HG03060 (cell line): ENCODE results near the gene LRRC28.

Experiments used
- ATAC-seq: cut with Tn5 transposase; IDR thresholded peaks from one replicate; pipeline ENCODE4 v1.9.1; 2021; ENCODE audit warnings: low read depth, moderate number of reproducible peaks; ENCODE audit not compliant: unreplicated experiment

Gene LRRC28

DNA sequence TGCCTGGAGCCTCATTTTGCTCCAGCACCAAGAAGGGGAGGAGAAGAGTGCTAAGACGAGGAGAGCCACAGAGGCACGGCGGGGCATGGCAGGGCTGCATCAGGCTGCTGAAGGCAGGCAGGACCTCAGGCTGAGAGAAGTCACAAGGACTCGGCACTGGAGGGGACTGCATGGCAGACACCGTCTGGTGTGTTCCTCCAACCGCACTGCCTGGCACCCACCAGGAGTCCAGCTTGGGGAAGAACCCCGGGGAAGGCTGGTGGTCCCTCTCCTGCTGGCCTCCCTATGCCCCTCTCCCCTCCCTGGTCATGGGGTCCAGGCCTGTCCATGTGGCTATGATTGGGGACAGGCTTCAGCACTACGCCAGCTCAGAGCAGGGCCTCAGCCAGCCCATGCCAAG, 161.3 kb downstream of the LRRC28 start:
- ATAC-seq = no peak

DNA sequence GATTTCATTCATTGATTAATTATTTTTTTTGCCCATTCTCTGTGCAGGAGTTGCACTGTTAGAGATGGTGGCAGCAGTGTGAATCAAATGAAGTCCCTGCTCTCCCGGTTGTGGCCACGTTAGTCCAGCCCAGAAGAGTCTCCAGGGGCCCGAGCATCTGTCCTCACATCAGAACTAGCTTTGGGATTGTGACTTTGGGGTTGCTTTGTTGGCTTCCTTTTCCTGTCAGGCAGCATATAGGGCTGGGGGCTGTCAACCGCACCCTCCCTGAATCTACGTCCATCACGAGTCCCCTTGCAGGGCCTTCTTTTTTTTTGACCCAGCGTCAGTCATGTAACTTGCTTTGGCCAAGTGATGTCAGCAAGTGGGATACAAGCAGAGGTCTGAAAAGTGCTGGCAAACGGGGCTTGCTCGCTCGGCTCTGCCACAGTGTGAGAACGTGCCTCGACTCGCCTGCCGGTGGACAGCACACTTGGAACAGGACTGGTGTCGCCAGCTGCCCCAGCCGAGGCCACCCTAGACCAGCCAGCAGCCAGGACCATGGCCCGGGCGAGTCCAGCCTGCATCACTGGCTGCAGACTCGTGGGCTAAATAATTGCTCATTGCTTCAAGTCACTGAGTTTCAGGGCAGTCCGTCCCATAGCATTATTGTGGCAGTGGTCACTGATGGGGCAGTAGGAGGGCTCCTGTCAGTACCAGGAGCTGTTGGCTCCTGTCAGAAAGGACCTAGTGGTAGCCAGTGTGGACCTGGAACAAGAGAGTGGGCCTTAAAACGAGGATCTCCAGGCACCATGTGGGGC, 162.9 kb downstream of the LRRC28 start:
- ATAC-seq = no peak

DNA sequence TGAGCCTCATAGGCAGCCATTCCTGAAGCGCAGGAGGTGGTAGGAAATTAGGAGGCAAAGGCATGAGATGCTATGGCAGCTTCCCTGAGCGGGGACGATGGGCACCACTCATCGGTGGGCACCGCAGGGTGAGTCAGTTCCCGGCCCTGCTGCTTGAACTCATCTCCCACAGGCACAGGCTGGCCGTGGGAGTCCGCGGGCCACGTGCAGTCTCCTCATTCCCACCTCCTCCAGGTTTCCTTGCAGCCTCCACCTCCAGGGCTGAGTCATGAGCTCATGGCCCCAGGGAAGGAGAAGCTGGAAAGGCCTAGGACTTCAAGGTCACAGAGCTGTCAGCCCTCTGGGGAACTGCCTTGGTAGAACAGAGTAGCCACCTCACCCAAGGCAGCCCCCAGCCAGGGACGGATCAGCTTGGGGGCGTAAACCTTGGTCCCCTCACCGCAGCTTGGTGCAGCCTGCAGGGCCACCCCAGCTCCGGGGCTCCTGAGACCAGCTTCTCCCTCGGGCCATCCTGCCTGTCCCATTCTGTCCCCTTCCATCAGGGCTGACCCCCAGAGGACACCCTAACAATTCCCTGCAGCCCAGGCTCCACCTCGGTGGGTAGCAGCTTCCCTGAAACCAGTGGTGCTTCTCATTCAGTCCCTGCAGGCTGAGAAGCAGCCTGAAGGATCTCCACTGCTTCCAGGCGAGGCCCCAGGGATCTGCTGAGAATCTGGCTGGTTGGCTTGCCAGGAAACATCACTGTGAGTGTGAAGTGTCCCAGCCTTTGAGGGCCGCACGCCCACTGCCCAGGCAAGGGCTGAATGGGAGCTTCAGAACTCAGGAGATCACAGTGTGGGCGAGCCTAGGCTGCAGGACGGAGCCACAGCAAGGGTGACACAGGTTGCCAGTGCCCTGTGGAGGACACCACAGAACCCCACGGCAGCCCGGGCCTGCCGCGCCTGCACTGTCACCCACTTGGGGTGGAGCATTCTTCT, 163.8 kb downstream of the LRRC28 start:
- no peak for ATAC-seq

DNA sequence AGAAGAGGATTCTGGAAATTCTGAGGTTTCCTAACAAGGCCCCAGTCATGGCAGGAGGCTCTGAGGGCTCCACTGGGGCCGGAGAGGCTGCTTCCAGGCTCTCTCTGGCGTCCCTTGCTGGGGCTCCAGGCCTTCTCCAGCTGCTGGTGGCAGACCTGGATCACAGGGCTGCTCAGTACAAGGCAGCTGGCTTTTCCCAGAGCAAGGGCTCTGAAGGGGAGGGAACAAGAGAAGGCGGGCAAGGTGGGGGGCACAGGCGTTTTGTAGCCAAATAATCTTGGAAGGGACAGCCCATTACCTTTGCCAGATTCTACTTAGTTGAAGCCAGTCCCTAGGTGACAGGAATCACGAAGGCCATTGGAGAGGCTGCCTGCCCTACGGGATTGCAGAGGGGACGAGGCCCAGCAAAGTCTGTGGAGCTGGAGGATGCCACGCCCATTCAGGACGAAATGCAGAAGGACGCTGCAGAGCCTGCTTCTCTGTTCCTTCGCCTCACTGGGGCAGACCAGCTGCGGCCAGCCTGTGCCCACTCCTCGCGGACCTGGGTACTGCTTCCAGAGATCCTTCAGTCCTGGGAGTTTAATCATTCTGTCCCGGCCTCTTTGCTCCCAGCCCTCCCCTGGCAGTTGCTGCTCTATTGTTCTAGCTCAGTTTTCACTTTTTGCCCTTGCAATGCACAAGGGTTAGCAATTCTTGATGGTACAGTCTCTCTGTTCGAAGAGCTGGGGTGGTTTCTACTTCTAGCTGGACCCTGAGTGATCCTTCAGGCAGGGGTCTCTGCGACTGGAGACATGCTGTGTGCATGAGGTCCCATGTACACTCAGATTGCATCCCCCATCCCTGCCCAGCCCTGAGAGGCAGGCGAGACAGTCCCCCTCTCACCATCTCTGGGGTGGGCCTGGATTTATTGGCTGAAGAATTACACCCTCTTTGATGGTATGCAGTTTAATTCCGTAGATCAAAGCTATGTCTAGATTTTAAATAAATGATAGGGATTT, 165.2 kb downstream of the LRRC28 start:
- ATAC-seq = no peak

DNA sequence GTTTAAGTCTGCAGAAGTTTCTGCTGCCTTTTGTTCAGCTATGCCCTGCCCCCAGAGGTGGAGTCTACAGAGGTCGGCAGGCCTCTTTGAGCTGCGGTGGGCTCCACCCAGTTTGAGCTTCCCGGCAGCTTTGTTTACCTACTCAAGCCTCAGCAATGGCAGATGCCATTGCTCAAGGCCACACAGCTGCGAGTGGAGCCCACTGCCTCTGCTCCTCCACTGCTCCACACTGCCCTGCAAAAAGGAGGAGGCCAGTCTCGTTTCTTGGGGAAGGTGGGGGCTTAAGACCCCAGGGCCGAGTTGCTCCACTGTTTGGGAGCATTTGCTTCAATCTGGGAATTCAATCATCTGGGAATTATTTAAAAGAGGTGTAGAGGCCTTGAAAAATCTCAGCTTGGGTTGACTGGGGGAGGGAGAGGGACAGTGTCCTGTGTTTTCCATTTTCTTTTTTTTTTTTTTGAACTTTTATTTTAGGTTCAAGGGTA, 169.9 kb downstream of the LRRC28 start:
- ATAC-seq = no peak

DNA sequence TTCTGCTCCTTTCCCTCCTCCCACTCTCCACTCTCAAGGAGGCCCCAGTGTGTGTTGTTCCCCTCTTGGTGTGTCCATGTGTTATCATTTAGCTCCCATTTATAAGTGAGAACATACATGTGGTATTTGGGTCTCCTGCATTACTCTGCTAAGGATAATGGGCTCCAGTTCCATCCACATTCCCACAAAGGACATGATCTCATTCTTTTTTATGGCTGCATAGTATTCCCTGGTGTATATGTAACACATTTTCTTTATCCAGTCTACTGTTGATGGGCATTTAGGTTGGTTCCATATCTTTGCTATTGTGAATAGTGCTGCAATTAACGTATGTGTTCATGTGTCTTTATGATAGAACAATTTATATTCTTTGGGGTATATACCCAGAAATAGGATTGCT, 170.5 kb downstream of the LRRC28 start:
- no peak for ATAC-seq

DNA sequence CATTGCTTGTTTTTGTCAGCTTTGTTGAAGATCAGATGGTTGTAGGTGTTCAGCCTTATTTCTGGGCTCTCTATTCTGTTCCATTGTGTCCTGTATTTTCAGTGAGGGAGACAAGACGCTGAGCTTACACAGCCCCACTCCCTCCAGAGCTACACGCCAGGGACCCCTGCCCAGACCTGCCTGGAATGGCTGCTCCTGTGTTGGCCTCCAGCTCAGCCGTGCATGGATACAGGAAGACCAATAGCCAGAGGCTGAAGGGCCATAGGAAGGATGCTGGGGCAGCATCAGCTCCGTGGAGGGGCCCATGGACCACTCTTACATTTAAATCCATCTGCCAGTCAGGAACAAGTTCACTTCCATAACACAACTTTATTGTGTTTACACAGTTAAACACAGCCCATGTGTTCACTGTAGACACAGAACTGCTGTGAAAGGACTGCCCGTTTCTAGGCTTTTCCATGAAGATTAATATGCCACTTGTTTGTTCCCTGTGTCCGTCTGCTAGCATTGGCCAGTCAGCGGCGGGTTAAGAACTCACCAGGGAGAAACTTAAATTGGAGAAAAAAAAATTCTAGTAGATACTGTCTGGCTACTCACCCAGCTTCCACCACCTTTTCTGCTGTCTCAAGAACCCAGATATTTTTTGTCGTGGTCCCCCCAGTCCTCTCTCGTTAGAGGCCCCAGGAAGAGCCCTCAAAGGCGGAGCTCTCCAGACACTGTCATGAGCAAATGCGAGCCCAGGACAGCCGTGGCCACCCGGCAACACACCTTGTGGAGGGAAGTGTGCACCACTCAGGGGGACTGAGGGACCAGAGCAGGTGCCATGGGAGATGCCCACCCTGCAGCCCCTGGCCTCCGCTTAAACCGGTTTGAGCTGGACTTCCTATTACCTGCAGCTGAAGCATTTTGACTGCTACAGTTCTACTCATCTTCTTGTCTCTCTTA, 172.2 kb downstream of the LRRC28 start:
- no peak for ATAC-seq

DNA sequence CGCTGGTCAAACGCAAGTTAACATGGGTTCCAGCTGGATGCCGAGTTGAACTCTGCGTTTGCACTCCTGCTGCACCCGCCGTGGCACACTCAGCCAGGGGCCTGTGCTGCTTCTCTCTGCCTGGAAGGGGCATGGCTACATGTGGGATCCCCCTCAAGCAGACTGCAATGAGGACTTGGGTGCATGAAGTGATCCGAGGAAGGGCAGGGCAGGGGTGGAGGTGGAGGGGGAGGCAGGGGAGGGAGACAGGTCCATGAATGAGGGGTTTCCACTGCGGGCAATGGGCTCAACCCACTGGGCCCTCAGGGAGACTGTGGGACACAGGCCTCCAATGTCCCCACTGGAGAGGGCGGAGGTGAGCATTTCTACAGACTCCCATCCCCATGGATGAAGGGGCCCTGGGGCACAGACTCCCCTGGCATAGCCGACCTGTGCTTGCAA, 172.9 kb downstream of the LRRC28 start:
- ATAC-seq = no peak

DNA sequence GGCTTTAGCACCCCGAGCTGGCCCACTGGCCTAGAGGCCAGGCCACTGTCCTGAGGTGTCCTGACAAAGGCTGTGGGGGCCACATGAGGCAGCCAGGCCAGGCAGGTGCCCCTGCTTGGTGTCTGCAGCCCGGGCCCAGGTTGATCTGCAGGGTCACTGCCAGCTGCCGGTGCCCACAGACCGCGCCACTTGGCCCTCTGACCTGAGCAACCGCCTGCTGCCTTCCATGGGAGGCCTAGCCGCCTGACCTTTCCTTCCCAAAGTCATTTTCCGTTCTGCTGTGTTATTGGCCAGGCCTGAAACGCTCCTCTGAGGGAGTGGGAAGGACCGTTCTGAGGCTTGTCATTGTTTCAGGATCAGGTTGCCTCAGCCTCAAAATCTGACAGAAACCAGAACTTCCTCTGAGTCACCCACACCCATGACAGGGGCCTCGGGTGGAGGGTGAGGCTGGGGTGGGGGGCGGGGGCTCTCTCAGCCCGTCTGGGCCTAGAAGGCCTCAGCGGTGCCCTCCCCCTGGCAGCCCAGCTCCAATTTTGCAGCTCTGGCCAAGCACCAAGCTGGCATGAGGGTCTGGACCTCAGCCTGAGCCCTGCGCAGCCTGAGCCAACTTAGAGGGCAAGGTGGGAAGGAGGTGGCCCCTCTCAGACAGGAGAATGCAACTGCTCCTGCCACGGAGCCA, 173.8 kb downstream of the LRRC28 start:
- no peak for ATAC-seq

DNA sequence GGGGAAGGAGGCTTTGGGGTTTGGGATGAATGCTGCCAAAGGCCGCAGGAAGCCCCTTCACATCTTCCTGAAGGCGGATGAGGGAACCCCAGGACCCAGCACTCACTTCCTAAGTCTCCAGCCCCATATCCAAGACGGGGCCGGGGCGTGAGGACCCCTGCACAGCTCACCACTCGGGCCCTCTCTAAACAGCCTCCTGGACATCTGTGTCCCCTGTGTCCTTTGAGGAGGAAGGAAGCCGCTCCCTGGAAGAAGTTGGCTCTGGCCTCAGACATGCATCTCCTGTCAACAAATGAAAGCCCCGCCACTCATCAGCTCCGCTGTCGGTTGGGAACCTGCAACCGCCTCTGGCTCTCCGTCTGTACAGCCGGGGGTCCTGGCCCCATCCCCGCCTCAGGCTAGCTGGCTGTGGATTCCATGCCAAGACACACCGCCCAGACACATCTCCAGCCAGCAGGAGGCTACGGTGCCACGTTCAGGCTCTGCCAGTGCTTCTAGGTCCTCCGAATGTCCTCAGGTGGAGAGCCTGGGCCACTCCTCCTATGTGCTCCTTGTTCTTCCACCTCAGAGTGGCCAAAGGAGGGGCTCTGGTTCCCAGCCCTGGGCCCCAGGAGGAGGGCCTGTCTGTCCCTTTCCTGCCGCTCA, 174.5 kb downstream of the LRRC28 start:
- ATAC-seq = no peak

DNA sequence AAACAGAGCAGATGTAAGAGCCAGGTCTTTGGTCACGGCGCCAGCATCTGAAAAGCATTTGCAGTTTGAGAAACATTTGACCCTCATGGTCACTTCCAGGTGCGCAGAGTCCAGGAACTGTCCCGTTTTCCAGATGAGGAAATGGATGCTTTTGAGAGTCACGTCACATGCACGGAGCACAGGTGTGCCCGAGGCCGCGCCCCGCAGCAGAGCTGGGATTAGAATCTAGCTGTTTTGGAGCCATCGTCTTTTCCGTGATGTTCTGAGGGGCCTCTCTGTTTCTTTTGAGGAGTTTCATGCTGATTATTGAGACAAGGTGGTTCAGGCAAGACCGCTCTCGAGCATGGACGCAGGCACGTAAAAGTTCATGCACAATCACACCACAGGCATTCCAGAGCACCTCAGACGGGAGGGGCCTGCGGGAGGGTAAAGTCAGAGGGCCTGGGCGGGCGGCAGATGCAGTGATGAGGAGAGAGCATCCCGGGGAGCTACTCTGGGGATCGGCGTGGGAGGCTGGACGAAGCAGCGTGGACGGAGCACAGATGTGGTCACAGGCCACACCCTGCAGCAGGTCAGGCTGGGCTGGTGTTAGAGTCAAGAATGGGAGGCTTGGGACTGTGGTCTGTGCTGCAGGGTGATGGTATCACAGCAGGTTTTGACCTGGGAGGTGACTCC, 175.3 kb downstream of the LRRC28 start:
- ATAC-seq = no peak

DNA sequence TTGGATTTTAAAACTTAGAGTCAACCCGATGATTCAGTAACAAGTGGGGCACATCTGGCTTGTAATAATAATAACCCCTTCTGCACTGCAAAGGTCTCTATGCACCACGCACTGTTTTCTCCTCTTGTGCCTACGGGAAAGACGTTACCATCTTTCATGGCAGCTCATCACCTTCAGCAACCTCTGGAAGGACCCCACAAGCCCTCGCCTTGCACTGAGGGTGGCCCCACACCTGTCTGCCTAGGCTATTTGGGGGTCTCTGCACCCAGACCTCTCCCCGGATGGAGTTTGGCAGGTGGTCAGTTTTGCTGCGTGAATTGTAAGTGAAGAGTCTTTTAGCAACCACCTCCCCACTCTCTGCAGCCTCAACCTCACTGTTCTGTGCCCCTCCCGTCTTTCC, 175.9 kb downstream of the LRRC28 start:
- no peak for ATAC-seq

DNA sequence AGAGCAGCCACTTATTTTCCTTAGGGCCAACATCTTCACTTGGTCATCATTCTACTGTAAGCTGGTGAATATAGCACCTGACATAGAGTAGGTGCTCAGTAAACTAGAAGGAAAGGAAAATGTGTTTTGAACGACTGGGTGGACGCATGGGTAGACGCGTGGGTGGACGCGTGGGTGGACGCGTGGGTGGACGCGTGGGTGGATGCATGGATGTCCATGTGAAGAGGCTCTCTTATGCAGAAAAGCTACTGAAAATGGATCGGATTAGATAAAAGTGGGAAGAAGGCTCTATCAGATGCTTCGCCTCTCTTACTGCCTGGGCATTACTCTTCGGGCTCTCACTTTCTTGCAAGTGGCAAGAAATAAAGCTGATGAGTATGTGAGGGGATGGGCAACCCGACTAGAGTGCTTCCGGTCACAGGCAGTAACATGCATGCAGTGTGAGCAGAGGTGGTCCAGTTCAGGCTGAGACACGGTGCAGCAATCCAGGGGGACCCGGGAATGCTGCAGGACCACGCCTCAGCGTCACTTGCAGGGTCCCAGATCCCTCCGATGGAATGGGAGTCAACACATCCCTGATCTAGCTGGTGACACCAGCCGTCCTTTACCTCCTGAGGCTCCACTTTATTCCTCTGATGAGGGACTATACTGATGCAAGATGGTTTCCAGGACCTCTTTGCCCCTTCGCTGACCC, 176.5 kb downstream of the LRRC28 start:
- no peak for ATAC-seq

DNA sequence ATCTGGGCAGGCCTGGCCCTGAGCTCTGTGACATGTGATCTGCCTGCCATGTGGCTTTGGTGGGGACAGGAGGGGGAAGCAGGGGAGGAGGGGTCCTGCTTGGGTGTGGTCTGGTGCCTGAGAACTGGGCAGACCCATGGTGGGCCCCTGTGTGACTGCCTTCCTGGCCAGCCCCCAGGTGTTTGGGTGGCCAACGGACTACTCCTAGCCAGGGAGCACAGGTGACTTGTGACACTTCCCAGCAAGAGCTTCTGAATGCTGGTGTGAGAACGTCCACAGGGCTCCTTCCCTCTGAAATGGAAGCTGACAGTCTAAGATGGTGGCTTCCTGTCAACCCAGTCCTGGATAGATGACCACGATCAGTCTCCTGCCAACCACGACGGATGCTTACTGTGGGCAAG, 178.4 kb downstream of the LRRC28 start:
- no peak for ATAC-seq

DNA sequence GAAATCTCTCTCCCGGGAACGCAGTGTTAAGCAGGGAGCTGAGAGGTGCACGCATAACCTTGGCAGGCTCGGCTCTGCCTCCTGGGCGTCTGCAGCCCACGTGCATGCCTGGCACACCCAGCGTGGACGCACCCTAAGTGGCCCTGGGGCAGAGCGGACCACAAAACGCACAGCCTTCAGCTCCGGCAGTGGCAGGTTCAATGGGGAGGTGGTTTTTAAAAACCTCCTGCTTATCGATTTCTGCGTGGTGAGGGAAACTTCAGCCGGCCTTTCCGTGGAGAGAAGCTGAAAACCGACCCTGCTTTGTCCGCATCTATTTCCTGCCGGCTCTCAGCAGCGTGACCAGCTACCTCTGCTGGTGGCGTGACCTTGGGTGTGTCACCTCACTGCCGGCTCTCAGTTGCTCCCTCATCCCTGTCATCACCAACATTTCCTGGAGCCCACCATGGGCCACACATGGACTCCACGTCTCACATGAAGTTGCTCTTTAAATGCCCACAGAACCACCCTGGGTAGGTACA, 179.7 kb downstream of the LRRC28 start:
- ATAC-seq = no peak

DNA sequence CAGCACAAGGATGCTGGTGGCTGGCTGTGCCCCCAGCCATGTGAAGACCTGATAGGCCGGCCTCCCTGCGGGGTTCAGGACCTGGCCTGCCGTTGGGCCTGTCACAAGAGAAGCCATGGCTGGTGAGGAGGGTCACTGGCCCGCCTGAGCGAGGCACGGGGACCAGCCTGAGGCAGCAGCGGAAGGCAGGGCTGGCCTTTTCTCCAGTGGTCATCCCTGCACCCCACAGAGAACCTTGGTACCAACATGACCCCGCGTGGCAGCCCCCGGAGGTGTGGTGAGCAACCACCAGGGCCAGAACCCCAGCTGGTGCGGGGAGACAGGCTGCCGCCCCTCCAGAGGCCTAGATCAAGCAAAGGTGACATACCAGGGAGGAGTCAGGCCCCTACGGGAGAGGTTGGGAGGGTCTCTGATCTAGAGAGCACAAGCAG, 180.4 kb downstream of the LRRC28 start:
- no peak for ATAC-seq
